ENCODE measurements around the gene LDB2. TPM values are rescaled to one million over a fixed set of nuclear protein-coding genes. Genes with fewer than 3 reads are reported as not detected.

The LDB2 gene
- total RNA-seq, 3 donors from 2014 or later, result 4.7 to 19.9 (median 9.3) TPM

DNA sequence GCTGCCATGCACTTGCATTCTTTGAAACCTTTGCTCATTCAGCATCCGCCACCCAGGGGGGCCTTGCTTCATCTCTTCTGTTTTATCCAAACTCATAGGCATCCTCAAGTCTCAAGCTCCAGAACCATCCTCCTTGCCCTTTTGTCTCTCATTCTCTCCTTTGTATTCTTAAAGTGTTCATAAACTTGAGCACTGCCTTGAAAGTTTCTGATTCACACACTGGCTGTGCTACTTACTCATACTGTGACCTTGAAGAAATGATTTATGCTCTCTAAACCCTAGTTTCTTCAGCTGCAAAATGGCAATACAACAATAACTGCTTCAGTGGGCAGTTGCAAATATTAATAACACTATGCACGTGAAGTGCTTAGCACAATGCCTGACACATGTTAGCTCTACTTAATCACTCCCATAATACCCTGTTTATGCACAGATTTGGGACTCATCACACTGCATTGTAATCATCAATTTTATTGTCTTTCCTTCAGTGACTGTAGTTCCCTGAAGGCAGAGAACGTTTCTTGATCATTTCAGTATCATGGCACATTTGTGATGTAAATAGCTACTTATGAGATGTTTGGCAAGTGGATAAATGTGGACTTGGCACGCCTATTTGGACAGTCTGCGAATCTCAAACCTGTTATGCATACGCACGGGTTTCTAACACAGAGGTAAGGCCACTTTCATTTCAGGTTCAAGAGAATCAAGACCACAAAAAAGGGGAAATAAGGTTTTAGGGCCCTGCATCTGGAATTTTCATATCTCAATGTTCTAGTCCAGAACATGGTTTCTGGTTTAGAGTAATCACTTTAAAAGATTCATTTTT lies 291.0 kb downstream of the LDB2 start:
- Histone ChIP-seq H3K4me3 (no peak overlapping the region), H3K9me3 (no peaks in the 10 kb centered on the region), H3K36me3 (ENCODE audit: low read depth) (no peaks in the 10 kb centered on the region), H3K4me1 (ENCODE audit: low read depth) (no peaks in the 10 kb centered on the region)
- intact Hi-C loops (cut with DNase I, micrococcal nuclease), result no loop called here
- ATAC-seq, result no peak
- DNase-seq, result no peak
- TF ChIP-seq, protein P1, sequence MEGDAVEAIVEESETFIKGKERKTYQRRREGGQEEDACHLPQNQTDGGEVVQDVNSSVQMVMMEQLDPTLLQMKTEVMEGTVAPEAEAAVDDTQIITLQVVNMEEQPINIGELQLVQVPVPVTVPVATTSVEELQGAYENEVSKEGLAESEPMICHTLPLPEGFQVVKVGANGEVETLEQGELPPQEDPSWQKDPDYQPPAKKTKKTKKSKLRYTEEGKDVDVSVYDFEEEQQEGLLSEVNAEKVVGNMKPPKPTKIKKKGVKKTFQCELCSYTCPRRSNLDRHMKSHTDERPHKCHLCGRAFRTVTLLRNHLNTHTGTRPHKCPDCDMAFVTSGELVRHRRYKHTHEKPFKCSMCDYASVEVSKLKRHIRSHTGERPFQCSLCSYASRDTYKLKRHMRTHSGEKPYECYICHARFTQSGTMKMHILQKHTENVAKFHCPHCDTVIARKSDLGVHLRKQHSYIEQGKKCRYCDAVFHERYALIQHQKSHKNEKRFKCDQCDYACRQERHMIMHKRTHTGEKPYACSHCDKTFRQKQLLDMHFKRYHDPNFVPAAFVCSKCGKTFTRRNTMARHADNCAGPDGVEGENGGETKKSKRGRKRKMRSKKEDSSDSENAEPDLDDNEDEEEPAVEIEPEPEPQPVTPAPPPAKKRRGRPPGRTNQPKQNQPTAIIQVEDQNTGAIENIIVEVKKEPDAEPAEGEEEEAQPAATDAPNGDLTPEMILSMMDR (IDR thresholded peaks at IDR 0.05), result no peak

DNA sequence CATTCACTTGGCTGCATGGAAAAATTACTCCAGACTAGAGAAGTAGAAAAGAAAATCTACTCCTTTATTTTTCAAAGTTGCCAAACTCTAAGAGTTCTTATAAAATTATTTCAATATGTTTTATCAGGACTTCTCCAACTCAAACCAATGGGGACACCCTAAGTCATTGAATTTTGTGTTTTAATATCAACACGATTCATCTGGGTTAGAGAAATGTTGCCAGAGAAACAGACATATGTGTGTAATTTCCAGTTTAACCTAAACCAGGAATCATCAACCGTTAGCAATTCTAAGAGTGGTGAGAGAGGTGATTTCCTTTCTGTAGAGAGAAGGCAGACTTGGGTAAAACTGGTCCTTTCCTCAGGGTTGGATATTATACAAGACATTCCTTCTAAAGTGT lies 291.8 kb downstream of the LDB2 start:
- no peaks in the 10 kb centered on the region for H3K9me3 ChIP-seq
- TF ChIP-seq, protein P1 (IDR thresholded peaks at IDR 0.05), result no peak
- intact Hi-C loops (cut with DNase I, micrococcal nuclease), result no loop called here
- no peak for ATAC-seq
- H3K4me3 ChIP-seq, result no peak overlapping the region
- H3K36me3 ChIP-seq (ENCODE audit: low read depth), result no peaks in the 10 kb centered on the region
- no peaks in the 10 kb centered on the region for H3K4me1 ChIP-seq (ENCODE audit: low read depth)
- no peak for DNase-seq

DNA sequence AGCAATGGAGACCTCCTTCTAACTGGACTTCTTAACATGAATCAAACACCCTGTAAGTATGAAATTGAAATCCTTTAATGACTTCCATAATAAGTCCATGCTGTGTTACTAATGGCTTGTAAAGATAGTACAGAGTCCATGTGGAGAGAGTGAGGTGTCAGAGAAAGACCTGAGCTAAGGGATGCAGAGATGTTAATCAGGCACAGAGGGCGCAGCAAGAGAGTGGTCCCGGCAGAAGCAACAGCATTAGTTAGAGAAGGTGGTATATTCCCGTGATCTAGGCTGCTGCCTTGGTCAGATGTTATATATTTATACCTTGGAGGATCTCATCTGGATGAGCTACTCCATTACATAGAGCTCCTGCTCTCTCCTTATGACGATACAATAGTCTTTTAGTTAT lies 295.3 kb downstream of the LDB2 start:
- TF ChIP-seq, protein P1 (IDR thresholded peaks at IDR 0.05), result no peak
- Histone ChIP-seq H3K36me3 (ENCODE audit: low read depth) (no peaks in the 10 kb centered on the region), H3K4me1 (ENCODE audit: low read depth) (no peaks in the 10 kb centered on the region), H3K4me3 (no peak overlapping the region), H3K9me3 (no peaks in the 10 kb centered on the region)
- DNase-seq, result no peak
- intact Hi-C loops (cut with DNase I, micrococcal nuclease), result no loop called here
- no peak for ATAC-seq

DNA sequence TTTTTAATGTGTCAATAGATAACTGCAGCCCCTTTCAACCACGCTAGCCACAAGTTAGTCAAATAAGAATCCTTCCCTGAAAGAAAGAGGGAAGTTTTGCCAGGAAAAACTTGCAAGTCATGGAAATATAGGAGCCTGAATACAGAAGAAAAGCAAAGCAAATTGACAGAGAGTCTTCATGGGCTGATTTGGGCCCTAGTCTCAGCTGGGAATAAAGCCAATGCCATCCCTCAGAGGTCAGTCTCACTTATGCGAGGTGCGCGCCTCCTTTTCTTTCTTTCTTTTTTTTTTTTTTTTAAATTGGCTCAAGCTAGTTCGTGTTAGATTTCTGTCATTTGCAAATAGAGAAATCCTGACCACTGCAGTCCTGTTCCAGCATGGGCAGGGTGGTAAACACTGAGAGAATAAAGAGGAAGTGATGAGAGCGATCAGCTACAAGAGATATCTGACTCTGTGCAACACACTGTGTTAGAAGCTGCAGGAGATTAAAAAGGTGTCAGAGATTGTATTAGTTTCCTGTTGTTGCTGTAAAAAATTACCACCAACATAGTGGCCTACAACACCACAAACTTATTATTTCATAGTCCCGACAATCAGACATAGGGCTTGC lies 299.7 kb downstream of the LDB2 start:
- intact Hi-C loops (cut with DNase I, micrococcal nuclease), result no loop called here

GRCh38 chr4:16597845-16598596 lies 300.4 kb downstream of the LDB2 start:
- H3K4me3 ChIP-seq, result no peak overlapping the region
- H3K9me3 ChIP-seq, result no peaks in the 10 kb centered on the region
- DNase-seq, result no peak
- H3K36me3 ChIP-seq (ENCODE audit: low read depth), result no peaks in the 10 kb centered on the region
- TF ChIP-seq, protein P1 (IDR thresholded peaks at IDR 0.05), result no peak
- ATAC-seq, result no peak
- intact Hi-C loops (cut with DNase I, micrococcal nuclease), result no loop called here
- H3K4me1 ChIP-seq (ENCODE audit: low read depth), result no peaks in the 10 kb centered on the region

More for the DNA sequence above, 299.7 kb downstream of the LDB2 start:
- H3K4me3 ChIP-seq, result no peak overlapping the region
- TF ChIP-seq, protein P1 (IDR thresholded peaks at IDR 0.05), result no peak
- H3K4me1 ChIP-seq (ENCODE audit: low read depth), result no peaks in the 10 kb centered on the region
- DNase-seq, result no peak
- H3K9me3 ChIP-seq, result no peaks in the 10 kb centered on the region
- H3K36me3 ChIP-seq (ENCODE audit: low read depth), result no peaks in the 10 kb centered on the region
- ATAC-seq, result no peak

Measured in mucosa of descending colon (tissue), 3 donors.